ENCODE data around the gene ASB16. TPM values are rescaled to one million over a fixed set of nuclear protein-coding genes. Genes with fewer than 3 reads are reported as not detected.

Gene ASB16
- total RNA-seq, 4 donors from 2014 or later, result 0.11 TPM; not detected in 3

GRCh38 chr17:44152875-44153274, 17.6 kb upstream of the ASB16 start:
- peaks cover 0 to 14% (median 0%) of the 10 kb centered on the region in 3 donors for H3K4me1 ChIP-seq
- H3K9me3 ChIP-seq, result no peaks in the 10 kb centered on the region
- DNase-seq, result no peak
- 78 to 92% methylated on average over 3 to 4 of the region's 4 CpGs for WGBS, 2 donors
- H3K27ac ChIP-seq, result peak overlapping the region; percentile 3 to 58 (median 36)
- no peak for TF ChIP-seq CTCF (IDR thresholded peaks at IDR 0.05)
- no peak for TF ChIP-seq POLR2A (IDR thresholded peaks at IDR 0.05)
- H3K4me3 ChIP-seq, result no peak overlapping the region
- intact Hi-C loops (cut with DNase I), result no loop called here
- no peaks in the 10 kb centered on the region for H3K27me3 ChIP-seq
- peaks cover 0 to 8% (median 0%) of the 10 kb centered on the region in 3 donors for H3K36me3 ChIP-seq

- intact Hi-C loops (cut with DNase I), result no loop called here
- Histone ChIP-seq H3K27ac (no peak overlapping the region), H3K36me3 (no peaks in the 10 kb centered on the region), H3K9me3 (no peaks in the 10 kb centered on the region), H3K4me1 (peaks cover 0 to 7% (median 0%) of the 10 kb centered on the region in 3 donors), H3K4me3 (no peak overlapping the region), H3K27me3 (no peaks in the 10 kb centered on the region)
- TF ChIP-seq POLR2A (IDR thresholded peaks at IDR 0.05), result no peak
- TF ChIP-seq CTCF (IDR thresholded peaks at IDR 0.05), result no peak
- no peak for DNase-seq
- 60 to 80% methylated on average over 1 to 2 of the region's 2 CpGs for WGBS, 2 donors
Observed at GRCh38 chr17:44155488-44155887, 15.0 kb upstream of the ASB16 start.

- 88% methylated on average over 13 to 15 of the region's 15 CpGs for WGBS, 2 donors
- intact Hi-C loops (cut with DNase I), result loop anchor here (10.0 kb wide), 1 partner anchor 235 kb away; no protein-coding TSS in a partner anchor
- Histone ChIP-seq H3K27ac (no peak overlapping the region), H3K36me3 (peaks cover 0 to 7% (median 0%) of the 10 kb centered on the region in 3 donors), H3K4me3 (no peak overlapping the region), H3K27me3 (no peaks in the 10 kb centered on the region), H3K9me3 (no peaks in the 10 kb centered on the region), H3K4me1 (no peaks in the 10 kb centered on the region)
- TF ChIP-seq CTCF (IDR thresholded peaks at IDR 0.05), result no peak
- TF ChIP-seq POLR2A (IDR thresholded peaks at IDR 0.05), result no peak
- no peak for DNase-seq
Observed at GRCh38 chr17:44159519-44160210, 10.8 kb upstream of the ASB16 start.

- WGBS, 2 donors, result 83 to 100% methylated on average over 1 of the region's 1 CpG
- H3K27ac ChIP-seq, result no peak overlapping the region
- H3K4me3 ChIP-seq, result no peak overlapping the region
- no peaks in the 10 kb centered on the region for H3K9me3 ChIP-seq
- intact Hi-C loops (cut with DNase I), result loop anchor here (10.0 kb wide), 1 partner anchor 240 kb away; no protein-coding TSS in a partner anchor
- DNase-seq, result no peak
- TF ChIP-seq CTCF (IDR thresholded peaks at IDR 0.05), result no peak
- no peaks in the 10 kb centered on the region for H3K27me3 ChIP-seq
- peaks cover 0 to 7% (median 0%) of the 10 kb centered on the region in 3 donors for H3K36me3 ChIP-seq
- H3K4me1 ChIP-seq, result peaks cover 0 to 10% (median 4%) of the 10 kb centered on the region in 3 donors
Observed at GRCh38 chr17:44164476-44164875, 6.0 kb upstream of the ASB16 start.

- intact Hi-C loops (cut with DNase I), result loop anchor here (10.0 kb wide), 1 partner anchor 243 kb away; no protein-coding TSS in a partner anchor
- Histone ChIP-seq H3K9me3 (no peaks in the 10 kb centered on the region), H3K36me3 (no peaks in the 10 kb centered on the region), H3K27me3 (no peaks in the 10 kb centered on the region), H3K4me1 (peaks cover 0 to 20% (median 8%) of the 10 kb centered on the region in 3 donors), H3K27ac (no peak overlapping the region), H3K4me3 (no peak overlapping the region)
- WGBS, 2 donors, result 50 to 89% methylated on average over 3 of the region's 7 CpGs
- no peak for DNase-seq
- TF ChIP-seq POLR2A (IDR thresholded peaks at IDR 0.05), result no peak
- no peak for TF ChIP-seq CTCF (IDR thresholded peaks at IDR 0.05)
Observed at GRCh38 chr17:44167181-44167861, 3.2 kb upstream of the ASB16 start.
